ENCODE data around the gene RBM15B. TPM values are rescaled to one million over a fixed set of nuclear protein-coding genes. Genes with fewer than 3 reads are reported as not detected.

The RBM15B gene
- total and polyA plus RNA-seq, 7 donors: 4.6 to 11.9 (median 8.8) TPM

- peak; percentile 62 for TF ChIP-seq CTCF (IDR thresholded peaks at IDR 0.05)
- Histone ChIP-seq H3K9me3 (no peaks in the 10 kb centered on the region), H3K4me3 (peak overlapping the region; percentile 15), H3K36me3 (ENCODE audit: insufficient read depth in 1 of 2, low read depth in 1 of 2) (peaks cover 3 to 41% of the 10 kb centered on the region in 2 donors), H3K27me3 (ENCODE audit: insufficient read depth in 3 of 3, low read length in 2 of 3) (no peaks in the 10 kb centered on the region), H3K27ac (no peak overlapping the region), H3K4me1 (peaks cover 49% of the 10 kb centered on the region)
- ATAC-seq: no peak
- WGBS, 3 donors: 48 to 67% (median 66%) methylated on average over 6 of the region's 6 CpGs
- intact Hi-C loops (cut with DNase I): loop anchor here (5.0 to 10.0 kb wide), 6 partner anchors 283 to 817 kb away; partner anchors contain the start of genes MAPKAPK3 (in 2 of the 2), TEX264 (in 2 of the 2) and CISH (in 1 of the 2)
- peak; percentile 46 to 65 for DNase-seq
Observed at GRCh38 chr3:51389423-51390183, 1.5 kb upstream of the RBM15B start.

- intact Hi-C loops (cut with DNase I): loop anchor here (5.0 to 10.0 kb wide), 4 partner anchors 284 to 818 kb away; partner anchors contain the start of genes MAPKAPK3 (in 1 of the 2) and TEX264 (in 1 of the 2)
- Histone ChIP-seq H3K36me3 (ENCODE audit: insufficient read depth in 1 of 2, low read depth in 1 of 2) (peaks cover 3 to 49% of the 10 kb centered on the region in 2 donors), H3K4me3 (peak overlapping the region; percentile 88), H3K4me1 (peaks cover 52% of the 10 kb centered on the region), H3K9me3 (no peaks in the 10 kb centered on the region), H3K27ac (peak overlapping the region; percentile 90), H3K27me3 (ENCODE audit: insufficient read depth in 3 of 3, low read length in 2 of 3) (no peaks in the 10 kb centered on the region)
- TF ChIP-seq CTCF (IDR thresholded peaks at IDR 0.05): no peak
- no peak for DNase-seq
- ATAC-seq: peak in 1 of 4 donors; percentile 4
- 38 to 42% (median 39%) methylated on average over 27 to 29 of the region's 29 CpGs for WGBS, 3 donors
Observed at GRCh38 chr3:51390246-51391074, 625 bp upstream of the RBM15B start.

GRCh38 chr3:51391566-51392354, 675 bp downstream of the RBM15B start:
- Histone ChIP-seq H3K27me3 (ENCODE audit: insufficient read depth in 3 of 3, low read length in 2 of 3) (no peaks in the 10 kb centered on the region), H3K27ac (peak overlapping the region; percentile 90), H3K4me1 (peaks cover 50% of the 10 kb centered on the region), H3K4me3 (peak overlapping the region; percentile 88), H3K9me3 (no peaks in the 10 kb centered on the region), H3K36me3 (ENCODE audit: insufficient read depth in 1 of 2, low read depth in 1 of 2) (peaks cover 3 to 62% of the 10 kb centered on the region in 2 donors)
- intact Hi-C loops (cut with DNase I): loop anchor here (5.0 to 10.0 kb wide), 4 partner anchors 283 to 819 kb away; partner anchors contain the start of genes MAPKAPK3 (in 1 of the 2) and TEX264 (in 1 of the 2)
- peak; percentile 39 to 65 for DNase-seq
- 6% methylated on average over 65 to 115 of the region's 115 CpGs for WGBS, 3 donors
- ATAC-seq: peak in 1 of 4 donors; percentile 2
- no peak for TF ChIP-seq CTCF (IDR thresholded peaks at IDR 0.05)

Measured in psoas muscle (tissue), 8 donors.